GM21515 (cell line): ENCODE data around the gene INPP5J.
"Not testable (repeated sequence)": the region's sequence is repeated elsewhere in the genome, so short reads cannot be mapped to it uniquely, and the experiment has no call there.

Experiments used
- ATAC-seq: cut with Tn5 transposase; IDR thresholded peaks from one replicate; pipeline ENCODE4 v1.9.1; 2021; ENCODE audit not compliant: unreplicated experiment

Gene INPP5J

GRCh38 chr22:31122532-31123291, at the start of gene INPP5J:
INPP5J (plus strand) TSS chr22:31122966; CDS start chr22:31123015, 49 bp downstream.
- no peak for ATAC-seq

- not testable (repeated sequence) for ATAC-seq
Measured at GRCh38 chr22:31073125-31073524, 49.6 kb upstream of the INPP5J start.

- ATAC-seq = not testable (repeated sequence)
Measured at GRCh38 chr22:31073545-31074145, 49.1 kb upstream of the INPP5J start.

- no peak for ATAC-seq
Measured at GRCh38 chr22:31075961-31076360, 46.8 kb upstream of the INPP5J start.

GRCh38 chr22:31077681-31078080, 45.1 kb upstream of the INPP5J start:
- ATAC-seq = no peak

- ATAC-seq = not testable (repeated sequence)
Measured at GRCh38 chr22:31078389-31078788, 44.4 kb upstream of the INPP5J start.

GRCh38 chr22:31079095-31079642, 43.6 kb upstream of the INPP5J start:
- no peak for ATAC-seq

GRCh38 chr22:31080164-31080847, 42.5 kb upstream of the INPP5J start:
- no peak for ATAC-seq

- peak; percentile 45 for ATAC-seq
Measured at GRCh38 chr22:31080848-31081649, 41.7 kb upstream of the INPP5J start, which contains the start of gene SMTN. SMTN (plus strand) TSS chr22:31081318; CDS start chr22:31083259, 1,941 bp downstream.

- no peak for ATAC-seq
Measured at GRCh38 chr22:31081963-31082605, 40.7 kb upstream of the INPP5J start.

- no peak for ATAC-seq
Measured at GRCh38 chr22:31082606-31083376, 40.0 kb upstream of the INPP5J start.

- ATAC-seq = no peak
Measured at GRCh38 chr22:31083377-31083768, 39.4 kb upstream of the INPP5J start.

GRCh38 chr22:31083923-31084810, 38.6 kb upstream of the INPP5J start:
- ATAC-seq = no peak

GRCh38 chr22:31084811-31085492, 37.8 kb upstream of the INPP5J start:
- ATAC-seq = peak; percentile 56

- ATAC-seq = no peak
Measured at GRCh38 chr22:31085493-31085824, 37.3 kb upstream of the INPP5J start.

GRCh38 chr22:31085928-31086327, 36.8 kb upstream of the INPP5J start:
- no peak for ATAC-seq

- ATAC-seq = no peak
Measured at GRCh38 chr22:31086703-31087330, 35.9 kb upstream of the INPP5J start.
